Dermis microvascular lymphatic vessel endothelial cell (primary cell): ENCODE data around the gene TMEM272. TPM values are rescaled to one million over a fixed set of nuclear protein-coding genes. Genes with fewer than 3 reads are reported as not detected.

ENCODE experiments used
- DNase-seq, 2 donors: peaks; one replicate each; pipeline versions ENCODE4 v3.0.0 to v3.0.0-alpha.2; 2010; ENCODE audit warnings: low read depth in 2 of 2
- total RNA-seq: library from RNA; depleted of rRNA; stranded (reverse); fragments of >200 nt; gene quantifications from 2 replicates; pipeline ENCODE4 v1.2.1, GENCODE V29; 2014

TMEM272 gene
- total RNA-seq, 1 donor from 2014 or later, result not detected

DNA sequence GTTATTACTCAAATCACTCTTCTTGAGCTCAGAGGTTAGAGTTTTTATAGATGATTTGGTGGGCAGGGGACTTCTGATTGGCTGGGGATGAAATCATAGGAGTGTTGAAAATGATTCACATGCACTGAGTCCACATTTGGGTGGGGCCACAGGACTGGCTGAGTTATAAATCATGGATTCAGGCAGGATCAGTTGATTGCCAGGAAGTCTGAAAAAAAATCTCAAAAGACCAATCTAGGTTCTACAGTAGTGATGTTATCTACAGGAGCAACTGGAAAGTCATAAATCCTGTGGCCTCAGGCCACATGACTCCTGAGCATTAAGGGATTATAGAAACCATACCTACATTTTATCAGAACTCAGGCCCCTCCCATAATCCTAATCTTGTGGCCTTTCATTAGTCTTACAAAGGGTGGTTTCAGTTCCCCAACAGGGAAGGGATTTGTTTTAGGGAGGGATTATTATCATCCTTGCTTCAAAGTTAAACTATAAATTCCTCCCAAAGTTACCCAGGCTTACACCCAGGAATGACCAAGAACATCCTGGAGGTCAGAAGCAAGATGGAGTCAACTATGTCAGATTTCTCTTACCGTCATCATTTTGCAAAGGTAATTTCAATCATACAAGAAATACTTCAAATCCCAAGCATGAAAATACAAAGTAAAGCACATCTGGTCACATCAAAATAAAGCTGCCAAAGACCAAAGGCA lies 11.2 kb upstream of the TMEM272 start:
- DNase-seq, result no peak

DNA sequence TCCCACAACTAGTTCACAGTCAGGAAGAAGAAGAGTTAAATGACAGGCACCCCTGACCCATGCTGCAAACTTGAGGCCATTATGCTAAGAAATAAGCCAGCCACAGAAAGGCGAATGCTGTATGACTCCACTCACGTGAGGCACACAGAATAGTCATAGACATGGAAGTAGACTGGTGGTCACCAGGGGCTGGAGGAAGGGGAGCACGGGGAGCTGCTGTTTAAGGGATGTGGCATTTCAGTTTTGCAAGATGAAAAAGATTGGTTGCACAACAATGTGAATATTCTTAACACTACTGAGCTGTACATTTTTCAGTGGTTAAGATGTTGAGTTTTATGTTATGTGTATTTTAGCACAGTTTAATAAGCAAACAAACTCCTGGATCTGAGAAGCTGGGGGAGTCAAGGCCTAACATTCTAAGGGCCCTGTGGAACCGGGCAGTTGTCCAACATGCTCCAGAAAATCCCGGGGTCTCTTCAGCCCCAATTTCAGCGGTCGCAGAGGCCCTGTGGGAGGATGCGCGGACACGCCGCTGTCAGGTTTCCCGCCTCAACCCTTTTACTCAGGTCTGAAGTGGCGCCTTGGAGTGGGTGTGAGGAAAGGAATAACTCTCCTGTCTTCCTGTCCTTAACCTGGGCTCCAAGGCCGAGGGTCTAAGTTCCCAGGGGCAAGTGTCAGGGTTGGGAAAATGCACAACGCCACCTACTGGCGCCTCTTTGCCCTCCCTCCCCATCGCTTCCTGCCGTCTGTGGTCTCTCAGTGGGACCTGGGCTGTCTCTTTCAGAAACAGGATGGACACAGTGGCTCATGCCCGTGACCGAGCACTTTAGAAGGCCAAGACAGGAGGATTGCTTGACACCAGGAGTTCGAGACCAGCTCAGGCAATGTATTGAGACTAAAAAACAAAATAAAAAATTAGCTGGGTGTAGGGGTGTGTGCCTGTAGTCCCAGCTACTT lies 4.4 kb upstream of the TMEM272 start:
- DNase-seq, result peak in 1 of 2 donors; percentile 9

DNA sequence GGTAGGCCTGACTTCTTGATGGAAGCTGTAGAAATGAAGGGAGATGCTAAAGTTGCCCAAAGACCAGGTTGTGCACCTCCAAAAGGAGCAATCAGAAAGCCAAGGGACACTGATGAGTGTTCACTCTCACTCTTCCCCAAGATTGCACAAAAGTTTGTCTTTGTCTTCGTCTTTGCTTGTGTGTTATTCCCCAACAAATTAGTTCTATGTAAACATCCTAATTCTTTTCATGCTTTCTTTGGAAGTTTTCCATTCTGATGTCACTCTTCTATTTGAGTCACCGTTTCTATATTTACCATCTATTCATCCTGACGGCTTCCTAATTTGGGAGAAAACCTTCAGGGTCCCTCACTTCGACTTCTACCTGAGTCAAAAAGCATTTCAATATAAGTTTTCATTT lies 3.7 kb upstream of the TMEM272 start:
- peak in 1 of 2 donors; percentile 41 for DNase-seq

DNA sequence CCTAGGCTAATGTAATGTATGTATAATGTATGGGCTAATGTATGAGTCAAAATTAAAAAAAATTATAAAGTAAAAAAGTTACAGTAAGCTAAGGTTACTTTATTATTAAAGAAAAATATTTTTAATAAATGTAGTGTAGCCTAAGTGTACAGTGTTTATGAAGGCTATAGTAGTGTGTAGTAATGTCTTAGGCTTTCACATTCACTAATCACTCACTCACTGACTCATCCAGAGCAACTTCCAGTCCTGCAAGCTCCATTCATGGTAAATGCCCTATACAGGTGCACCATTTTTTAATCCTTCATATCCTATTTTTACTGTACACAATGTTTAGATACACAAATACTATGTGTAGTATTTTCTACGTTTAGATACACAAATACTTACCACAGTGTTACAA lies 1.8 kb upstream of the TMEM272 start:
- DNase-seq, result no peak

- DNase-seq, result no peak
Measured at GRCh38 chr13:51845574-51846318, 769 bp upstream of the TMEM272 start.

- DNase-seq, result no peak
Measured at GRCh38 chr13:51843529-51843928, 1.4 kb downstream of the TMEM272 start.

DNA sequence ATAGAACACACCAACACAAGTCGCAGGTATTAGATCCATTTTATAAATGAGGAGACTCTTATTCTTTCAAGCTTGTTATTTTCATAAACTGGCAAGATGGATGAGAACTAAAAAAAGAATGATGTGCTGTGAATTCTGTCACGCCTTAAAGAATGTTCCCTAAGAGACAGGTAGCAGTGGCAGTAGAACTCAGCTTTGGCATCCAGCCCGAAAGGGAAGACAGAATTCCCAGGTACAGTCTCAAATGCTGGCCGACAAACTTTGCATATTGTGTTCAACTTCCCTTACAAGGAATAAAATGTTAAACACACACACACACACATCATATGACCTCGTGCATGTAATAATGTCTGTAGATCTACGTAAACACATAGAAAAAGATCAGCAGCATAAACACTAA lies 3.2 kb downstream of the TMEM272 start:
- no peak for DNase-seq

- no peak for DNase-seq
Measured at GRCh38 chr13:51840917-51841316, 4.1 kb downstream of the TMEM272 start.

DNA sequence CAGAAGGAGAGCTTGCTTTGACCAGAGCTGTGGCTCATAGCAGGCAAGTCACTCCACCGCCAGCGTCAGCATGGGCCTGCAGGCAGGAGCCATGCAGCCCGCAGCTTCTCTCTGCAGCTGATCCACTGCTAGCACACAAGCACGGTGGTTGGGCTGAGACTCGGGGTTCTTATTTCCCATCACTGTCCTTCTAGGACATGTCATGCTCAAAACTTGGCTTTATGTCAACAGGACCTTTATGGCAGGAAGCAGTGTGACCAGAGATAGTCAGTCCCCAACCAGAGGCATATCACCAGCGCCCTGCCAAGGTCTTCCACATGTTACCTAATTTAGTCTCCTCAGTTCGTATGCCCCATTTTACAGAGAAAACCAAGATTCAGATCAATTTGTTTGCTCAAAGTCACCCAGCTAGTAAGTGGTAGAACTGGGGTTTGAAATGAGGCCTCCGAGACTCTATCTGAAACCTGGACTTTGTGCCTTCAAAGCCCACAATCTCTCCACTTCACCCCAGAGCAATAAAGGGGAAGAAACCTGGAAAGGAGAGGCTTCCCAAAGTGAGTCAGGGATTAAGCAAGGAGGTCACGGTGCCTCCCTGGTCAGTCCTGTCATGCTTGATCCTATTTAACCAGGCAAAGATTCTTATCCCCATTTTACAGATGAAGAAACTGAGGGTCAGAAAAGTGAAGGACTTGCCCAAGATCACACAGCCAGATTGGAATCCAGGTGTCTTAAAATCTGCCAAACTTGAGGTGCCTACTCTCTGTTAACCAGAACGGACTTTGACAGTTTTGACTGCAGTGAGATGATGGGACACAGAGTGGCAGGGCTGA lies 5.1 kb downstream of the TMEM272 start:
- no peak for DNase-seq

- DNase-seq, result no peak
Measured at GRCh38 chr13:51838240-51838846, 6.6 kb downstream of the TMEM272 start.

GRCh38 chr13:51837016-51837415 lies 8.0 kb downstream of the TMEM272 start:
- DNase-seq, result no peak

DNA sequence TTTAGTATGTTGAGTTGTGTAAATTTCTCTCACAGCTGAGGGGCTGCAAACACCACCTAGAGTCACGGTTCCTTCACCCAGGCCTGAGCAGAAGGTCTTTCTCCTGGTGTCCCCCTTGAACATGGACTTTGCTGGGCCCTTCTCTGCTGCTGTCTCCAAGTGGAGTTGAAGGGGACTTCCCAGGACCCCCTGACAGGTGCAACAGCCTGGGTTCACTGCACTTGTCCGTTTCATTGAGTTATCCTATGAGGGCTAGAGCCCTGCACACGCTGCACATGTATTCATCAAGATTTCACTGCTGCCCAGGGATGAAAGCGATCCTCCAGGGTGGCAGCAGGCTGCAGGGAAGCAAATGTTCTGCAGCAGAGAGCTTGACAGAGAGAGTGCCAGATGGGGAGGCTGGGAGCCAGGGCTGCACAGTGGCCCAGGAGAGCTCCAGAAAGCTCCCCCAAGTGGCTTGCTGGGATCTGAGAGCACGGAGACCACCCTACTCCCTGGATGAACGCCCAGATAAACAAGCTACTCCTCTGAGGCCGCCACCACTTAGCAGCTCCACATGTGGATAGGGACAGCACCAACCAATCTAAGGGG lies 10.3 kb downstream of the TMEM272 start:
- DNase-seq, result no peak

GRCh38 chr13:51833980-51834379 lies 11.0 kb downstream of the TMEM272 start:
- no peak for DNase-seq

GRCh38 chr13:51832471-51833152 lies 12.4 kb downstream of the TMEM272 start:
- DNase-seq, result peak in 1 of 2 donors; percentile 14

- DNase-seq, result no peak
Measured at GRCh38 chr13:51831519-51831918, 13.5 kb downstream of the TMEM272 start.

GRCh38 chr13:51829568-51829899 lies 15.4 kb downstream of the TMEM272 start:
- DNase-seq, result no peak

DNA sequence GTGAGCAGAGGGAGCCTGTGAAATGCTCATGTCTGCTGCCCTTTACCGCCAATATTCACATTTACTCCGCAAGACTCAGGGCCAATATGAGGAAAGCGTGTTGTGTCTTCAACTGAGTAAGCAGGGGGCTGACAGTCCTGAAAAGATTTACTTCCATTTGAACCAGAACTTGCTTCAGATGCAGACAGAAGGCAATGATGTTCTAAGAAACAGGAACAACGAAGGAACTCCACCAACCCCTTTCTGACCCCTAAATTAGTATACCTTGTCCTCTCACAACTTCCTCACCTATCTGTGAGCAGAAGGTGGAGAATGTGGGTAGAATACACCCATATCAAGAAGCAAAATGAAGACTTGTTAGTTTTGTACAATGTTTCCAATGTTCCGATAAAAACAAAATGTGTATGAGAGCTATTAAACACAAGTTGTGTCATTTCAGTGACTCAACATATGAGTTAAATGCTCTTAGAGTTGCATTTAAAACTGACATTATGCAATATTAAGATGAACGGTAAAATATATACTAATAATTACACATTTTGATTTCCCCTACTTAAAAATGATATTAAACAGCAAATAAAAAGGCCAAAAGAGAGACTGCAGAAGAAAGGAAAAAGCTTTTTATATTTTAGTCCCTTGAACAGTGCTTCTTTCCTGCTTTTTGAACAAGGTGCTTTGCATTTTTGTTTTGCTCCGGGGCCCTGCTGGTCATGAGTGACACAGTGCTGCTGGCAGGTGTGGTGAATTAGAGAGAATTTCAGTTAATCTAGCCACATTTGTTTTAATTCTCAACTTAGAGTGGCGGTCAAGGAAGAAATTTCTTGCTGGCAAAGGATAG lies 16.0 kb downstream of the TMEM272 start:
- no peak for DNase-seq

DNA sequence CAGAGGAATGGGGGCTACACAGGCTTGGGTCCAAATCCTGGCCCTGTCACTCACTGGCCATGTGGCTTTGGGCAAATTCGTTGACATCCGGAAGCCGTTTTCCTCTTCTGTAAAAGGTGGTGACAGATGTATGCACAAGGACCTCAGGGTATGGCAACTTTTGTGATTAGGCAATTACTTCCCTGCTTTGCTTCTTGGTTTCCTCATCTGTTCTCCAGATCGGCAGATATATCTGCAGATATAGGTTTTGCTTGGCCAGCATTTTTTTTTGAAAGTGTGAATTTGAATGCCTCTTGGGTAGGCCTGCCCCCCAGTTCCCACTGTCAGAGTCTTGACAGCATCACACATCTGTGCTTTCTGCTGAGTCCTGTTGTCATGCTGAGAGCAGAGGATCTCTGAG lies 17.7 kb downstream of the TMEM272 start:
- no peak for DNase-seq

- DNase-seq, result no peak
Measured at GRCh38 chr13:51826606-51827005, 18.4 kb downstream of the TMEM272 start.
